ENCODE results near the gene LDHAL6A.

LDHAL6A gene

GRCh38 chr11:18485913-18486528 lies 30.4 kb downstream of the LDHAL6A start:
- FAIRE-seq (no peak), DNase-seq (ENCODE audit: insufficient read length, low spot score) (no peak)
- no peak for TF ChIP-seq CTCF (IDR thresholded peaks at IDR 0.05; ENCODE audit: insufficient read depth, missing control alignments)

DNA sequence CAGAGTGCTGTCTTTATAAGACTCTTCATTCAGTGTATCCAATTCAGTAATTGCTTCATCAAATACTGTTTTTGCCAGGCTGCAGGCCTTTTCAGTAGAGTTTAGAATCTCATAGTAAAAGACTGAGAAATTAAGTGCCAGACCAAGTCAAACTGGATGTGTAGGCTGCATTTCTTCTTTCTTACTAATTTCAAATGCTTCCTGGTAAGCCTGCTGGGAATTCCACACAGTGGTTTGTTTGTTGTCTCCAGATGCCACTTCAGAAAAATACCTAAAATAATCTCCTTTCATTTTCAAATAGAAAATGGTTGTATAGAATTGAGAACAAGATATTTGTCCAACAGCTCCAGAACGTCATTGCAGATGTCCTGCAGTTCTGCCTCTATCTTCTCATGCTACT lies 34.7 kb downstream of the LDHAL6A start:
- no peak for FAIRE-seq
- DNase-seq (ENCODE audit: insufficient read length, low spot score), result no peak

GRCh38 chr11:18490736-18491485 lies 35.3 kb downstream of the LDHAL6A start:
- no peak for TF ChIP-seq CTCF (IDR thresholded peaks at IDR 0.05; ENCODE audit: insufficient read depth, missing control alignments)
- FAIRE-seq (no peak), DNase-seq (ENCODE audit: insufficient read length, low spot score) (no peak)

More for the DNA sequence above, 34.7 kb downstream of the LDHAL6A start:
- no peak for TF ChIP-seq CTCF (IDR thresholded peaks at IDR 0.05; ENCODE audit: insufficient read depth, missing control alignments)

- DNase-seq (ENCODE audit: insufficient read length, low spot score), result no peak
- no peak for TF ChIP-seq CTCF (IDR thresholded peaks at IDR 0.05; ENCODE audit: insufficient read depth, missing control alignments)
- FAIRE-seq, result no peak
These were observed 36.3 kb downstream of the LDHAL6A start for GRCh38 chr11:18491924-18492323.

DNA sequence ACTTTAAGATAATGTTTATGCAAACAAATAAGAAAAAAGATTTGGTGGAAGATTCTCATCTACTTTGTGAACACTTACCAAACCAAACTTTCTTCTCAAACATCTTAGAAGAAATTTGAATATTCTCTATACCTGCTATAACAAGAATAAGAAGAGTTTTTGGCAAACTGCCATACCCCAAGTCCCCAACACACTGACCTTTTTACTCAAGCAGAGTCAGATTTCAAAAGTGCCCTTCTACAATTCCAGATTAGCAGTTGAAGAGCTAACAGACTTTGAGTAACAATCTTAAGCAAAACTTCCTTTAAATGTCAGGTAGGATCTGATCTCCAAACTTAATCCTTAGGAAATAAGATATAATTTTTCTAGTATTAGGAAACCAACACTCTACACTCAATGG lies 37.2 kb downstream of the LDHAL6A start:
- TF ChIP-seq CTCF (IDR thresholded peaks at IDR 0.05; ENCODE audit: insufficient read depth, missing control alignments), result no peak
- no peak for FAIRE-seq
- DNase-seq (ENCODE audit: insufficient read length, low spot score), result no peak

GRCh38 chr11:18493310-18493709 lies 37.7 kb downstream of the LDHAL6A start:
- no peak for DNase-seq (ENCODE audit: insufficient read length, low spot score)
- FAIRE-seq, result no peak
- TF ChIP-seq CTCF (IDR thresholded peaks at IDR 0.05; ENCODE audit: insufficient read depth, missing control alignments), result no peak

DNA sequence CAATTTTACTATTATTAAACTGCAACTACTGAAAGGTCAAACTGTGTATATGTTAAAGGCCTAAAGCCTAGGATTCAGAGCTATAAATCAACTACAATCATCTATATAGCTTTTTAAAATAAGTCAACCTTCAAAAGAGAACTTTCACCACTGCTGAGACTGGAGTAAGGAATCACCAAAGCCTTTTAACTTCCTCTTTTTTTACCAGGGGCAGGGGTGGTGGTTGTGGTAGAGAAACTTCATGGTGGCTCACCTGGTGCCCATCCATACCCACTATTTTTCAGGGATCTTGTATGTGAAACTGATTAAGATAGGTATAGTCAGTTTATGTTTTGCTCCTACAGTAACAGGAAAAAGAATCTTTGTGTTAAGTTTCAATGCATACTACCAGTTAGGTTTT lies 39.6 kb downstream of the LDHAL6A start:
- no peak for TF ChIP-seq CTCF (IDR thresholded peaks at IDR 0.05; ENCODE audit: insufficient read depth, missing control alignments)
- FAIRE-seq (no peak), DNase-seq (ENCODE audit: insufficient read length, low spot score) (no peak)

All from D721Med (cell line).